DLD1 (cell line): Measurements from ENCODE around the gene KASH5.

Source experiments
- in situ Hi-C: cut with HindIII; loops from 2 replicates; pipeline ENCODE4 v1.10.0; 2017; ENCODE audit warnings: low sequenced_read_pairs

KASH5 gene

GRCh38 chr19:49387936-49388372 is at the start of gene KASH5:
KASH5 (plus strand) TSS chr19:49388249; CDS start chr19:49390884, 2,635 bp downstream.
- in situ Hi-C loops = no loop called here

- in situ Hi-C loops = no loop called here
These were observed 49.3 kb upstream of the KASH5 start for GRCh38 chr19:49338691-49339300.

- in situ Hi-C loops = no loop called here
These were observed 48.6 kb upstream of the KASH5 start for GRCh38 chr19:49339301-49340068.

- in situ Hi-C loops = no loop called here
These were observed 47.8 kb upstream of the KASH5 start for GRCh38 chr19:49340069-49340864.

- in situ Hi-C loops = no loop called here
These were observed 47.0 kb upstream of the KASH5 start for GRCh38 chr19:49340865-49341718.

- in situ Hi-C loops = no loop called here
These were observed 45.7 kb upstream of the KASH5 start for GRCh38 chr19:49342291-49342721.

GRCh38 chr19:49343123-49343522 is 44.9 kb upstream of the KASH5 start:
- in situ Hi-C loops = no loop called here

GRCh38 chr19:49344505-49345423 is 43.3 kb upstream of the KASH5 start:
- in situ Hi-C loops = no loop called here

- in situ Hi-C loops = no loop called here
These were observed 40.9 kb upstream of the KASH5 start for GRCh38 chr19:49347191-49347590.

- in situ Hi-C loops = no loop called here
These were observed 40.2 kb upstream of the KASH5 start for GRCh38 chr19:49347835-49348234.

GRCh38 chr19:49348305-49349189 is 39.5 kb upstream of the KASH5 start:
- in situ Hi-C loops = no loop called here

GRCh38 chr19:49349567-49349966 is 38.5 kb upstream of the KASH5 start:
- in situ Hi-C loops = no loop called here

GRCh38 chr19:49355909-49356353 is 32.1 kb upstream of the KASH5 start:
- in situ Hi-C loops = no loop called here

GRCh38 chr19:49356382-49356781 is 31.7 kb upstream of the KASH5 start:
- in situ Hi-C loops = no loop called here

GRCh38 chr19:49357186-49357585 is 30.9 kb upstream of the KASH5 start:
- in situ Hi-C loops = no loop called here

- in situ Hi-C loops = no loop called here
These were observed 27.9 kb upstream of the KASH5 start for GRCh38 chr19:49359851-49360820.

- in situ Hi-C loops = no loop called here
These were observed 26.5 kb upstream of the KASH5 start for GRCh38 chr19:49361438-49362047.
